ENCODE results near the gene PPP1R9A. TPM values are rescaled to one million over a fixed set of nuclear protein-coding genes. Genes with fewer than 3 reads are reported as not detected.

PPP1R9A gene
- total RNA-seq, 1 experiment from 2014 or later, result 5.9 TPM

DNA sequence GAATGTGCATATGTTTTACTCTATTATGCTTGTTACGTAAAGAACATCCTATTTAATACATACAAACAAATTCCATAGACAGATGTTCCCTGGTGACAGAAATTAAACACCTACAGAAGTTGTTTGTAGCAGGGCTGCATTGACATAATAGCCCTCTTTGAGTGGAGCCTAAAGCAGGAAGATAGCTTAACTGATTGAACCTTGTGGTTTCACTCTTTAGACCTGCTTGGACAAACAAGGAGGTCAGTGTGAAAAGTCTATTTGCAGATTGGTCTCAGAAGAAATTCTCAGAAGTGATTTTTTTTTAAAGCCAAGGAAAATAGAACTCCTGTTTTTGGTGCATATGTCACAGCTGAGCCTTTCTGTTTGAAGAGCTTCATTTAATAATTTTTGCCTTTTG lies 121.3 kb downstream of the PPP1R9A start:
- Histone ChIP-seq H3F3A (ENCODE audit: low read length, unreplicated experiment) (no peaks in the 10 kb centered on the region), H3K9me3 (ENCODE audit: low read length) (no peaks in the 10 kb centered on the region), H3K4me3 (ENCODE audit: low read length) (no peak overlapping the region), H3K9me2 (replicated peaks; ENCODE audit: low read length) (no peaks in the 10 kb centered on the region), H3K27me3 (ENCODE audit: low read length) (no peaks in the 10 kb centered on the region), H4K20me1 (ENCODE audit: low read length) (no peaks in the 10 kb centered on the region), H3K27ac (ENCODE audit: low read length) (no peak overlapping the region), H3K9ac (ENCODE audit: low read length) (no peak overlapping the region), H3K36me3 (ENCODE audit: low read depth, low read length) (no peaks in the 10 kb centered on the region), H3K79me2 (ENCODE audit: low read length) (no peaks in the 10 kb centered on the region), H3K4me2 (ENCODE audit: low read length) (no peak overlapping the region), H2AFZ (ENCODE audit: low read length) (no peak overlapping the region), H3K4me1 (ENCODE audit: insufficient read depth, low read length) (no peaks in the 10 kb centered on the region)
- DNase-seq (no peak), ATAC-seq (no peak)
- CTCF ChIA-PET, result no interaction called here
- no TSS peak for BruUV-seq (replicated peaks)
- POLR2A ChIA-PET (ENCODE audit: unreplicated experiment), result interaction anchor here (0.7 kb wide), 1 partner anchor 81 kb away, joined by 7 read pairs; no protein-coding TSS in a partner anchor
- TF ChIP-seq, protein P1, sequence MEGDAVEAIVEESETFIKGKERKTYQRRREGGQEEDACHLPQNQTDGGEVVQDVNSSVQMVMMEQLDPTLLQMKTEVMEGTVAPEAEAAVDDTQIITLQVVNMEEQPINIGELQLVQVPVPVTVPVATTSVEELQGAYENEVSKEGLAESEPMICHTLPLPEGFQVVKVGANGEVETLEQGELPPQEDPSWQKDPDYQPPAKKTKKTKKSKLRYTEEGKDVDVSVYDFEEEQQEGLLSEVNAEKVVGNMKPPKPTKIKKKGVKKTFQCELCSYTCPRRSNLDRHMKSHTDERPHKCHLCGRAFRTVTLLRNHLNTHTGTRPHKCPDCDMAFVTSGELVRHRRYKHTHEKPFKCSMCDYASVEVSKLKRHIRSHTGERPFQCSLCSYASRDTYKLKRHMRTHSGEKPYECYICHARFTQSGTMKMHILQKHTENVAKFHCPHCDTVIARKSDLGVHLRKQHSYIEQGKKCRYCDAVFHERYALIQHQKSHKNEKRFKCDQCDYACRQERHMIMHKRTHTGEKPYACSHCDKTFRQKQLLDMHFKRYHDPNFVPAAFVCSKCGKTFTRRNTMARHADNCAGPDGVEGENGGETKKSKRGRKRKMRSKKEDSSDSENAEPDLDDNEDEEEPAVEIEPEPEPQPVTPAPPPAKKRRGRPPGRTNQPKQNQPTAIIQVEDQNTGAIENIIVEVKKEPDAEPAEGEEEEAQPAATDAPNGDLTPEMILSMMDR (conservative IDR thresholded peaks at IDR 0.05; ENCODE audit: low read depth, low read length), result no peak
- TF ChIP-seq EZH2phosphoT487 (IDR thresholded peaks at IDR 0.05; ENCODE audit: borderline replicate concordance, low read length), result no peak
- TF ChIP-seq EZH2 (IDR thresholded peaks at IDR 0.05; ENCODE audit: low read length, unreplicated experiment), result no peak
- intact Hi-C loops (cut with micrococcal nuclease), result no loop called here

DNA sequence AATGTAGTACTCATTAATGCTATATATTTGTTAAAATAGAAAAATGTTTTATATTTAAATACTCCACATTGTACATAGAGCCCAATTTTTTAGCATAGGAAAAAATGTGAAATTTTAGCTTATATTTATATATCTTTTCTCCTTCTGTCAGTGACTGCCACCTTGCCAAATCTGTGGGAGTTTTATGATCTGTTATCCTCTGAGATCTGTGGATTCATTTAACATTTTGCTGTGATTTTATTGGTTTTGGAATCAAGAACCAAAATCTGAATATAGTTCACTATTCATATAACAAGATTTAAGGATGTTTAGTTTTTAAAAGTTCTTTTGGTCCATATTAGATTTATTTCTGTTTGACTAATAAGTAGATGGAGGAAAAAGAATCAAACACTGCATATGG lies 127.9 kb downstream of the PPP1R9A start:
- DNase-seq, result no peak
- TF ChIP-seq EZH2 (IDR thresholded peaks at IDR 0.05; ENCODE audit: low read length, unreplicated experiment), result no peak
- TF ChIP-seq, protein P1 (conservative IDR thresholded peaks at IDR 0.05; ENCODE audit: low read depth, low read length), result no peak
- no peak for TF ChIP-seq EZH2phosphoT487 (IDR thresholded peaks at IDR 0.05; ENCODE audit: borderline replicate concordance, low read length)
- CTCF ChIA-PET, result interaction anchor here (0.6 kb wide), 1 partner anchor 506 kb away, joined by 3 read pairs; no protein-coding TSS in a partner anchor
- no TSS peak for BruUV-seq (replicated peaks)
- H3K9me3 ChIP-seq (ENCODE audit: low read length), result no peaks in the 10 kb centered on the region
- H3K4me2 ChIP-seq (ENCODE audit: low read length), result no peak overlapping the region
- H3K36me3 ChIP-seq (ENCODE audit: low read depth, low read length), result no peaks in the 10 kb centered on the region
- no peaks in the 10 kb centered on the region for H3F3A ChIP-seq (ENCODE audit: low read length, unreplicated experiment)
- intact Hi-C loops (cut with micrococcal nuclease), result no loop called here
- no peak overlapping the region for H3K4me3 ChIP-seq (ENCODE audit: low read length)
- no peaks in the 10 kb centered on the region for H3K9me2 ChIP-seq (replicated peaks; ENCODE audit: low read length)
- no peaks in the 10 kb centered on the region for H3K79me2 ChIP-seq (ENCODE audit: low read length)
- ATAC-seq, result no peak
- H2AFZ ChIP-seq (ENCODE audit: low read length), result no peak overlapping the region
- POLR2A ChIA-PET (ENCODE audit: unreplicated experiment), result interaction anchor here (0.6 kb wide), 2 partner anchors 334 to 438 kb away, joined by 3 to 4 read pairs; no protein-coding TSS in a partner anchor
- no peaks in the 10 kb centered on the region for H3K27me3 ChIP-seq (ENCODE audit: low read length)
- H3K9ac ChIP-seq (ENCODE audit: low read length), result no peak overlapping the region
- no peak overlapping the region for H3K27ac ChIP-seq (ENCODE audit: low read length)
- H4K20me1 ChIP-seq (ENCODE audit: low read length), result no peaks in the 10 kb centered on the region
- no peaks in the 10 kb centered on the region for H3K4me1 ChIP-seq (ENCODE audit: insufficient read depth, low read length)

DNA sequence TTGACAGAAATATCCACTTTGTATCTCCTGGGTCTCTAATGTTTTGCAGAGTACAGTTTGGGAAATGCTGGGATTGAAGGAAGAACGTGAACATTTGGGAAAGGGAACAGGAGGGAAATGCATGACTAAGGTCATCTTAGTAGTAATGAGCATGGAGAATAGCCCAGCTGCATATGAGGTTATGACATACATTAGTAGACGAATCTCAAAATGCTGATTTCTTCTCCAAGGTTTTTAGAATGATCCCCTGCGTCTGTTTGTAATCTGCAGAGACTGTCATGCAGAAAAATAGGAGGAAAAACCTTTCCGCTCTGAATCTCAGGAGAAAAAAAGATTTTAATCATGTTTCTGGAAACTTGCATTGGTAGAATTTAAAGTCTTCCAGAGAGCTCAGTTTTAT lies 133.6 kb downstream of the PPP1R9A start:
- intact Hi-C loops (cut with micrococcal nuclease), result loop anchor here (10.0 kb wide), 1 partner anchor 154 kb away; no protein-coding TSS in a partner anchor
- no peaks in the 10 kb centered on the region for H3K4me1 ChIP-seq (ENCODE audit: insufficient read depth, low read length)

More for the DNA sequence above, 133.6 kb downstream of the PPP1R9A start:
- no TSS peak for BruUV-seq (replicated peaks)
- no peaks in the 10 kb centered on the region for H4K20me1 ChIP-seq (ENCODE audit: low read length)
- ChIA-PET CTCF (no interaction called here), POLR2A (ENCODE audit: unreplicated experiment) (no interaction called here)
- no peak overlapping the region for H2AFZ ChIP-seq (ENCODE audit: low read length)
- no peak overlapping the region for H3K4me2 ChIP-seq (ENCODE audit: low read length)
- ATAC-seq (no peak), DNase-seq (no peak)
- no peaks in the 10 kb centered on the region for H3K9me2 ChIP-seq (replicated peaks; ENCODE audit: low read length)
- H3K79me2 ChIP-seq (ENCODE audit: low read length), result no peaks in the 10 kb centered on the region
- no peaks in the 10 kb centered on the region for H3K27me3 ChIP-seq (ENCODE audit: low read length)
- H3K4me3 ChIP-seq (ENCODE audit: low read length), result no peak overlapping the region
- H3F3A ChIP-seq (ENCODE audit: low read length, unreplicated experiment), result no peaks in the 10 kb centered on the region
- H3K9ac ChIP-seq (ENCODE audit: low read length), result no peak overlapping the region
- TF ChIP-seq, protein P1 (conservative IDR thresholded peaks at IDR 0.05; ENCODE audit: low read depth, low read length), result no peak
- no peak for TF ChIP-seq EZH2 (IDR thresholded peaks at IDR 0.05; ENCODE audit: low read length, unreplicated experiment)
- no peak for TF ChIP-seq EZH2phosphoT487 (IDR thresholded peaks at IDR 0.05; ENCODE audit: borderline replicate concordance, low read length)
- H3K27ac ChIP-seq (ENCODE audit: low read length), result no peak overlapping the region
- no peaks in the 10 kb centered on the region for H3K36me3 ChIP-seq (ENCODE audit: low read depth, low read length)
- no peaks in the 10 kb centered on the region for H3K9me3 ChIP-seq (ENCODE audit: low read length)

All from PC-3 (cell line).